ENCODE results near the gene NR1D2.
"Not testable (repeated sequence)": the region's sequence is repeated elsewhere in the genome, so short reads cannot be mapped to it uniquely, and the experiment has no call there.

NR1D2 gene

DNA sequence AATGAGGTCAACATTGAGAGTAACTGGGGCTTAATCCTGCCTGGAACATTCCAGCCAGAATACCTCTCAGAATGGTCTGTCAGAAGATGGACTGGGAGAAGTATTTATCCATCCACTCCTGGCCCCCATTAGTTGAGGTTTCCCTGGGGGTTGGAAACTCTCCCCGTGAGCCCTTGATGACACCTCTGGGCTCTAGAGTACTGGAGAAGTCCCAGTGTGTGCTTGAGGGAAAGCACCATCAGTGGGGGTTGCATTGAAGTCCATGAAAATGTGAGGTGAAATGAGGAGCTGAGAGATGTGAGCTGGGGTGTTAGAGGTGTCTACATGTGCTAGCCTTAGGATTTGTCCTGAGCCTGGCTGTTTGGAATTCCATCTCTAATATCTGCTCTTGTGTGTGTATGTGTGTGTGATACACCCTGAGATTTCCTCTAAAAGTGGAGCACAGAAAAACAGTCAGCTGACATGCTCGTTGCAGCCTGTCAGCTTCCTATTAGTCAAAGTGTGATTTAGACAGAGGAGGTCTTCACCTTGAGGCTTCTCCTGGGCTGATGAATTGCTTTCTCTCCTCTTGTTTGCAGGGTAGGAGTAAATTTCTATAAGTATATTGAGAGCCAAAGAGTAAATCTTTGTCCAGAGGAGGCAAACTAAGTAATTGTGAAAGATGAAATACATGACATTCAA is 67.6 kb downstream of the NR1D2 start:
- no peak for DNase-seq

DNA sequence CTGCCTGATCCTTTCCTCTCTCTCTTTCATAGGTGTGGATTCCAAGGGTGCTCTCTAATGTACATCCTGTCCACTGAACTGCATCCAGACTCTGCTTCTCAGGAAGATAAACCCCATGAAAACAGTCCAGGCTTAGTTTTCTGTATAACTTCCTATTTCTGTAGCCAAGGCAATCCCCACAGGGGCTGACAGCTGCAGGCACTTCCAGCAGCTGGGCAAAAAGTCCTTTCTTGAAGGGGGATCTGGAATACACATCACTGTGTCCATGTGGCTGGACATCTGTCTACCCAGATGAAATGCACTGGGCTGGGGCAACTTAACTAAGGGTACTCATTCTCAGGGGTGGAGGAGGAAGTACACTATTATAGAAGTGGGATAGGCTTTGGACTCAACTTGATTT is 72.2 kb downstream of the NR1D2 start:
- DNase-seq = no peak

DNA sequence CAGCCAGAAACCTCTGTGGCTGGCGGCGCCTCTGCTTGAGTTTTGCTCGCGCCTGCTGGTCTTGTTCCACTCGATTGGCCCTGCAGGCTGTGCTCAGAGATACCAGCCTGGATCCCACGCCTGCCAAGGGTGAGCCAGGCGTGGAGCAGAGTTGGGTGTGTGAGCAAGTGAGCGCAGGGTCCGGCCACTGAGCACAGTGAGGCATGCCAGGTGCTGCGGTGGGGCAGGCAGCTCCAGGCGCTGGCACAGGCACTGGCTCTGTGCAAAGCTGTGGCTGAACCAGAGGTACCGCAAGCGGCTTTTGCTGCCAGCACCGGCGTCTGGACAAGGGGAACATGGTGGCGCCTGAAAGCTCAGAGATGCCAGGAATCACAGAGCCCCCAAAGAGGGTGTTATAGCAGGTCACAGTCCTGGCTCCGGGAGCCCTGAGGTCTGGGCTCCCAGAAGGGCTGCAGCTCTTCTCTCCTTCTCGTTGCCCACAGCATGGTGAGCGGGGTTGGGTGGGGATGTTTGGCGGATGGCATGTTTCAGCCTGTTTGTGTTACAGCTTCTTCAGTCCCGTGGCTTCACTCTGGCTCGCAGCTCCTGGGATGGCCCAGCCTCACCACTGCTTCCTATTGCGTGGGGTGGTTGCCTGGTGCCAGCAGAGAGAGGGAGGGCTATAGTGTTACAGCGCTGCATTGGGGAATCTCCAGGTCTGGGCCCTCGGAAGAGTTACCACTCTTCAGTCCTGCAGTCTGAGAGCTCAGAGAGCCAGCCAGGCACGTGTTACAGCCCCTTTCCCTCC is 73.9 kb downstream of the NR1D2 start:
- no peak for DNase-seq

DNA sequence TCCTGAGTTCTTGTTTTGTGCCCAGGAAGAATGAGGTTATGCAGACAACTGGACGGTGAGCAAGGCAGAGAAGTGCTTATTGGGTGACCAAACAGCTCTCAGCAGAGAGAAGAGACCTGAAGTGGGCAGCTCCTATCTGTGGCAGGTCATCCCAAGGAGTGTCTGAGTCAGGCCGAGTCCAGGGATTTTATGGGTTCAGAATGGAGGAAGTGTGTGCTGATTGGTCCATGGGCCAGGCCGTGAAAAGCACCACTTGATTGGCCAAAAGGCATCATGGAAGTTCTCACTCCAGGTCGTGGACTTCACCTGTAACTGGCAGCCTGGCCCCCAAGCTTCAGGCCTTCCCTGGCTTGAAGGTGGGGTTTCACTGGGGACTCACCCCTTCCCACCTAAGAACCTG is 74.5 kb downstream of the NR1D2 start:
- DNase-seq = no peak

DNA sequence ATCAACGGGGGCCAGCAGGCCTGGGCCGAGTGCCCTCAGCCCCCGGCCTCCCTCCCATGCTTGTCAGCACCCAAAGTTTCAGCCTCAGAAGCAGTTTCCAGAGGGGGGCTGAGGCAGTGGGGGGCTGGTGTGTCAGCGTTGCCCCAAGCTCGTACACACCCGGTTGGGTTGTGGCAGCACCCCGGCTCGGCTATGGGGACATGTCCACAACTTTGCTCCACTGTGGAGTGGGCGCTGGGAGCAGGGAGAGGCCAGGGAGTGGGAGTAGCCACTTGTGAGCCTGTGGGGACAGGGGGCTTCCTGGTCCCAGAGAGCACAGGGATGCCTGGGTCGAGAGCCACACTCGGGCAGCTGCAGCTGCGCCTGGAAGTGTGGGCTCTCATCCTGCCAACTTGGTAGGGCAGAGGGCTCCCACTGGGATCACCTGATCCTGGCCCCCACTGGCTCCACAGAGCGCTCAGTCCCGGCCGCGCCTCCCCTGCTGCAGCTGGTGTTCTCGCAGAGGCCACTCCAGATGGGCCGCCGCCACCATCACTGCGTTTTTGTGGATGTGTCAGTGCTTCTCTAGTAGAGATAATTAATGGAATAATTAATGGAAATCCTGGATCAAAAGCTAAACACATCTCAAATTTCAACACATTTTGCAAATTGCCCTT is 75.1 kb downstream of the NR1D2 start:
- DNase-seq = no peak

DNA sequence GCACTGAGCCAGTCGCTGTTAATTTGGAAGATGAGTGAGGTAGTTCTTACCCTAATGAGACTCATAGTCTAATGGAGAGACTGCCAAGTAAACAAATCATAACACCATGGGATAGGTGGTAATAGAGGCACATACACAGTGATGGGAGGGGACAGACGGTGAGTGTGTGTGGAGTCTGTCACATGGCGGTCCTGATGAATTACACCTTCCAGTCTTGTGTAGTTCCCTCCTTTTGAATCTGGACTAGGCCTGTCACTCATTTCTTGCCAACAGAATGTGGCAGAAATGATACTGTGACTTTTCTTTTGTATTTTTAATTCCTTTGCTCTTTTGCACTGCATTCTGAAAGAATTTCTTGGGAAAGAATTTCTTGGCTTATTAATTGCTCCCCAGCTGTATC is 78.1 kb downstream of the NR1D2 start:
- no peak for DNase-seq

DNA sequence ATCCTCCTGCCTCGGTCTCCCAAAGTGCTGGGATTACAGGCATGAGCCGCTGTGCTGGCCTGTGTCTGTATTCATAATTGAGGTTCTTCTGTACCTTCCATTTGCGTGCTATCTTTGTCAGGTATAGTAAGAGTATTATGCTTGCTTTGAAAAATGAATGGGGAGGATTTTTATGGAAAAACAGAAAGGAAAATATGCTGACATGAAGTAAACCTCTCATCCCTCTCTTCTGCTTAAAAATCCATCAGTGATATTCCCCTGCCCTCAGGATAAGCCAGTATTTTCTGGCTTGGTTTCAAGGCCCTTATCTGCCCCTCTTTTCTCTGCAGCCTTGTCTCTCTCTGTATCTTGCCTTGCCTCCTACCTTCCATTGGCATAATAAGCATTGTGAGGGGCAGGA is 80.7 kb downstream of the NR1D2 start:
- no peak for DNase-seq

DNA sequence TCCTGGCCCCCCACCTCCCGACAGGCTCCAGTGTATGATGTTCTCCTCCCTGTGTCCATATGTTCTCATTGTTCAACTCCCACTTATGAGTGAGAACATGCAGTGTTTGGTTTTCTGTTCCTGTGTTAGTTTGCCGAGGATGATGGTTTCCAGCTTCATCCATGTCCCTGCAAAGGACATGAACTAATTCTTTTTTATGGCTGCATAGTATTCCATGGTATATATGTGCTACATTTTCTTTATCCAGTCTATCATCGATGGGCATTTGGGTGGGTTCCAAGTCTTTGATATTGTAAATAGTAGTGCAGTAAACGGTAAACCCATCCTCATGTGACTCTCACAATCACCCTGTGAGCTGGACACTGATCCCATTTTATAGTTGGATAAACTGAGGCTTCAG is 81.6 kb downstream of the NR1D2 start:
- not testable (repeated sequence) for DNase-seq

DNA sequence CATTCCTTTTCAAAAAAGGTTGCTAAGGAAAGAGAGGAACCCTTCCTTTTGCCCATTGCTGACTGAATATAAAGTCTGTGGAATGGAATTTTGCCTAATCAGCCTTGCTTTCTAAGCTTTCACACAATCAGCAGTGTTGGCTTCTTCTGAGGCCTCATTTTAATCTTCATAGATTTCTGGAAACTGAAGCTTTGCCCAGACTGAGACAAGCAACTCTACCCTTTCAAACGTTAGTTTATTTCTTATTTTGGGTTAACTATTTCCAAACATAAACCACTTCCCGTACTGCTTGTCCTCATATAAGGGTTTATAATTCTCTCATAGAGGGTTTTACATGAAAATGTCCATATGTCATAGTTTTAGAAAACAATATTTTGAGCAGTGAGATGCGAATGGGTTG is 82.9 kb downstream of the NR1D2 start:
- DNase-seq = no peak
